ENCODE data around the gene ITIH5. TPM values are rescaled to one million over a fixed set of nuclear protein-coding genes. Genes with fewer than 3 reads are reported as not detected.

ITIH5 gene
- total and polyA plus RNA-seq, 8 donors: 4.4 to 28.6 (median 9.4) TPM

- ATAC-seq: no peak
- Histone ChIP-seq H3K27me3 (no peaks in the 10 kb centered on the region), H3K27ac (no peak overlapping the region), H3K4me3 (no peak overlapping the region), H3K4me1 (no peaks in the 10 kb centered on the region), H3K36me3 (no peaks in the 10 kb centered on the region), H3K9me3 (no peaks in the 10 kb centered on the region)
- intact Hi-C loops (cut with DNase I): no loop called here
- no peak for DNase-seq
- TF ChIP-seq CTCF (IDR thresholded peaks at IDR 0.05): no peak
- no peak for FAIRE-seq
- 41 to 42% methylated on average over 3 of the region's 3 CpGs for WGBS, 2 donors
These were observed 56.7 kb downstream of the ITIH5 start for GRCh38 chr10:7610026-7610425.

DNA sequence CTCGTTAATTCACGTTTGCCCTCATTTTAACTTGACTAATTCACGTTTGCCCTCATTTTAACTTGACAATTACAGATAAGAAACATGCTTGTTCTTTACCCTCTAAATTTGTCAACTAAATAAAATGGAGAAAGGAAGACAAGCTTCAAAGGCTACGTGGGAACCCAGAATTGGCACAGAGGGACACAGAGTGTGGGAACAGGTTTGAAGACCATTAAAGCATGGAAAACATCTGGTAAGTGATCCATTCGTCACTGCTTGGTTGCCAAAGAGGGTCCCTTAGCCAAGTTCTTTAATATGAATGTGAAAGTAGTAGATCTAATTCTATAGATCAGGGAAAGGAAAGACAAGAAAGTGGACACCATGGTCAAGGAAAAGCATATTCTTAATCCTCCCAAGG is 57.2 kb downstream of the ITIH5 start:
- DNase-seq (no peak), ATAC-seq (no peak), FAIRE-seq (no peak)
- 38 to 39% methylated on average over 5 of the region's 5 CpGs for WGBS, 2 donors
- H3K36me3 ChIP-seq: no peaks in the 10 kb centered on the region
- intact Hi-C loops (cut with DNase I): no loop called here
- H3K27ac ChIP-seq: no peak overlapping the region
- H3K27me3 ChIP-seq: no peaks in the 10 kb centered on the region
- no peak overlapping the region for H3K4me3 ChIP-seq
- H3K4me1 ChIP-seq: no peaks in the 10 kb centered on the region
- no peaks in the 10 kb centered on the region for H3K9me3 ChIP-seq
- no peak for TF ChIP-seq CTCF (IDR thresholded peaks at IDR 0.05)

DNA sequence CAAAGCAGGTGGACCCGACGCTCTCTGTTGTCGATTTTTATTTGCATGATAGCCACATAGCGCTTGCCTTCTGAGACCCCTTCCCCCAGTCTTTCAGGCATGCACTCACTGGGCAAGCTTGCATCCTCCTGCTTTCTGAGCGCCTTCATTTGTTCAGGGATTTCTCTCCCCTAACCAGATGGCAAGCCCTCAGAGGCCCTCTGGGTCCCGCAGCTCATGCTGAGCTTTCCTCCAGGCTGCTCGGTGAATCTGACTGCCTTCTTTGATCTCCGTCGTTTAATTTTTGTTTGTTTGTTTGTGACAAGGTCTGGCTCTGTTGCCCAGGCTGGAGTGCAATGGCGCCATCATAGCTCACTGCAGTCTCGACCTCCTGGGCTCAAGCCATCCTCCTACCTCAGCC is 58.8 kb downstream of the ITIH5 start:
- FAIRE-seq (no peak), ATAC-seq (no peak), DNase-seq (no peak)
- no peaks in the 10 kb centered on the region for H3K36me3 ChIP-seq
- no peak for TF ChIP-seq CTCF (IDR thresholded peaks at IDR 0.05)
- H3K4me3 ChIP-seq: no peak overlapping the region
- no peak overlapping the region for H3K27ac ChIP-seq
- WGBS, 2 donors: 83 to 89% methylated on average over 11 of the region's 11 CpGs
- intact Hi-C loops (cut with DNase I): no loop called here
- H3K27me3 ChIP-seq: no peaks in the 10 kb centered on the region
- no peaks in the 10 kb centered on the region for H3K9me3 ChIP-seq
- H3K4me1 ChIP-seq: no peaks in the 10 kb centered on the region

DNA sequence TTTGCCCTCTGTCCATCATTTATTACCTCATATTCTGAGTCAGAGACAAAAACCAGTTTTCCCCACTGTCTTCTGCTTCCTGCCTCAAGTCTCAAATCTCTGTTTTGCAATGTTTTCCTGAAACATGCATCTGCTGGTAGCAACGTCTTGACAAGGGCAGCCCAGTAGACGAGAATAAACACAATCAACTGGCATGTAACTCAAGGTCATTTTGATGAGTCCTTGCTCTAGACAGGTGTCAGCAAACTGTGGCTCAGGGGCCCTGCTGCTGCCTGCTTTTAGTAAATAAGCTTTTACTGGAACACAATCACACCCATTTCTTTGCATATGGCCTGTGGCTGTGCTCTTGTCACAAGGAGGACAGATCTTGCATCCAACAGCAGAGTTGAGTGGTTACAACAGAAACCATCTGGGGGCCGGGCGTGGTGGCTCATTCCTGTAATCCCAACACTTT is 59.8 kb downstream of the ITIH5 start:
- no peak overlapping the region for H3K4me3 ChIP-seq
- DNase-seq (no peak), ATAC-seq (peak in 1 of 4 donors; percentile 53), FAIRE-seq (no peak)
- H3K27me3 ChIP-seq: no peaks in the 10 kb centered on the region
- intact Hi-C loops (cut with DNase I): no loop called here
- no peak for TF ChIP-seq CTCF (IDR thresholded peaks at IDR 0.05)
- H3K4me1 ChIP-seq: no peaks in the 10 kb centered on the region
- no peaks in the 10 kb centered on the region for H3K9me3 ChIP-seq
- no peaks in the 10 kb centered on the region for H3K36me3 ChIP-seq
- no peak overlapping the region for H3K27ac ChIP-seq
- WGBS, 2 donors: 50 to 61% methylated on average over 4 of the region's 4 CpGs

GRCh38 chr10:7605565-7606295 is 61.0 kb downstream of the ITIH5 start:
- Histone ChIP-seq H3K27ac (no peak overlapping the region), H3K27me3 (no peaks in the 10 kb centered on the region), H3K4me1 (no peaks in the 10 kb centered on the region), H3K4me3 (no peak overlapping the region), H3K36me3 (no peaks in the 10 kb centered on the region), H3K9me3 (no peaks in the 10 kb centered on the region)
- FAIRE-seq (no peak), ATAC-seq (no peak), DNase-seq (no peak)
- no peak for TF ChIP-seq CTCF (IDR thresholded peaks at IDR 0.05)
- intact Hi-C loops (cut with DNase I): no loop called here
- WGBS, 2 donors: 54 to 60% methylated on average over 11 of the region's 11 CpGs

Measured in pancreas (tissue), 10 donors.